GM18499 (cell line): ENCODE data around the gene ADORA2B.
"Not testable (repeated sequence)": the region's sequence is repeated elsewhere in the genome, so short reads cannot be mapped to it uniquely, and the experiment has no call there.

Experiments
- ATAC-seq: cut with Tn5 transposase; IDR thresholded peaks from one replicate; pipeline ENCODE4 v1.9.1; 2021; ENCODE audit warnings: moderate number of reproducible peaks; ENCODE audit not compliant: insufficient read depth, unreplicated experiment

ADORA2B gene

GRCh38 chr17:15920758-15921239 lies 24.1 kb upstream of the ADORA2B start:
- ATAC-seq, result no peak

DNA sequence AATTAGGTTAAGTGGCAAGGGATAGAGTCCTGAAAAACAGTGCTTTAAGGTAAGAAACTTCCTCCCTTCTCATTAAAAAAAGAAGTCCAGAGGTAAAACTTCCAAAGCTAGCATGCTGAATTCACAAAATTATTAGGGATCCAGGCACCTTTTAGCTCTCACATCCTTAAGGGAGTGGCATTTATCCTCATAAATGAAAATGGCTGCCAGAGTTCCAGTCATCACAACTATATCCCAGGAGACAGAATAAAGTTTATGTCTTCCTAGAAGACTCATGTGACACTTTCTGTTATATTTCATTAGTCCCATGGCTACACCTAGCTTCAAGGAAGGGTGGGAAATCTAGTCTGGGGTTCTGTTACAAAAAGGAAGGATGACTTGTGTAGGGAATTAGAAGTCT lies 23.3 kb upstream of the ADORA2B start:
- no peak for ATAC-seq

GRCh38 chr17:15922586-15922985 lies 22.3 kb upstream of the ADORA2B start:
- ATAC-seq, result no peak

DNA sequence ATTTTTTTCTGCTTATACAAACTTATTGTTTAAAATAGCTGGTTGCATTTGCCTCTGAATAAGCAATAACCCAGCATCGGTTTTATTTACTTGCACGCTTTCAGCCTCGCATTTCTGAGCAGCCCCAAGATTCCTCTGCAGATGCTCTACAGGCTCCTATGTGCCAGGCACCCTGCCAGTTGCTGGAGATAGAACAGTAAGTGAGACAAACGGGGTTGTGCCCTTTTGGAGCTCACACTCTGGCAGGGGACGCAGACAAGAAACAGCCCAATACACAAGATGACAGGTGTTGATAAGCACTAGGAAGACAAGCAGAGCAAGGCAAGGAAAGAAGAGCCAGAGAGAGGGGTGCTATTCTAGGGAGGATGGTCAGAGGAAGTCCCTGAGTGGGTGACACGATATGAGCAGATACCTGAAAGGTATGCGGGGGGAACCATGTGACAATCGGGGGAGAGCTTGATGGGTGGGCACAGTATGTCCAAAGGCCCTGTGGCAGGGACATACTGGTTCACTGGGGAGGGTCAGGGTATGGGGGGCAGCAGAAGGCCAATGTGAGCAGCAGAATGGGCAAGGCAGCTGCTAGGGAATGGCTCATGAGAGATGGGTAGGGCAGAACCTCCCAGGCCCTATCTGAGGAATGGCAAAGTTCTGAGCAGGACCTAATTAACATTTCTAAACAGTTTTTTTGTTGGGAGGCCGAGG lies 18.7 kb upstream of the ADORA2B start:
- ATAC-seq, result no peak

GRCh38 chr17:15928286-15928785 lies 16.6 kb upstream of the ADORA2B start:
- no peak for ATAC-seq

- no peak for ATAC-seq
Measured at GRCh38 chr17:15929941-15930340, 15.0 kb upstream of the ADORA2B start.

DNA sequence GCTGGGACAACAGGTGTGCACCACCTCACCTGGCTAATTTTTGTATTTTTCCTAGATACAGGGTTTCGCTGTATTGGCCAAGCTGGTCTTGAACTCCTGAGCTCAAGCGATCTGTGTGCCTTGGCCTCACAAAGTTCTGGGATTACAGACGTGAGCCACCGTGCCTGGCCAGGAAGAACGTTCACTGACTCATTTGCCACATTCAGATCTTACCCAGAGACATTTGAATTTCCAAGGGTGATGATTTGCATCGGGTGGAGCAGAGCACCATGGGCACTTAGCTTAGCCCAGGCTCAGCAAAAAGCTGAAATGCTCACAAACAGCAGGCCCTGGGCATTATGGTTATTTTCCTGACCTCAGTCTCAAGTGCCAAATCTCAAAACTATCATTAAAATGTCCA lies 14.5 kb upstream of the ADORA2B start:
- ATAC-seq, result no peak

- no peak for ATAC-seq
Measured at GRCh38 chr17:15931394-15931793, 13.5 kb upstream of the ADORA2B start.

DNA sequence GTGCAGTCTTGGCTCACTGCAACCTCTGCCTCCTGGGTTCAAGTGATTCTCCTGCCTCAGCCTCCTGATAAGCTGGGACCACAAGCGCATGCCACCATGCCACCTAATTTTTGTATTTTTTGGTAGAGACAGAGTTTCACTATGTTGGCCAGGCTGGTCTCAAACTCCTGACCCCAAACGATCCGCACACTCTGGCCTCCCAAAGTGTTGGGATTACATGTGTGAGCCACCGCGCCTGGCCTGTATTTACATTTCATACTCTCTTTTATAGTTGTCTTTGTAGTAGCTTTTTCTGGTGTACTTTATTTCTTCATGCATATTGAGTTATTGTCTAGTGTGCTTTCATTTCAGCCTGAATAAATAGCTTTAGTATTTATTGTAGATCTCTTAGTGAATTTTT lies 10.1 kb upstream of the ADORA2B start:
- no peak for ATAC-seq

DNA sequence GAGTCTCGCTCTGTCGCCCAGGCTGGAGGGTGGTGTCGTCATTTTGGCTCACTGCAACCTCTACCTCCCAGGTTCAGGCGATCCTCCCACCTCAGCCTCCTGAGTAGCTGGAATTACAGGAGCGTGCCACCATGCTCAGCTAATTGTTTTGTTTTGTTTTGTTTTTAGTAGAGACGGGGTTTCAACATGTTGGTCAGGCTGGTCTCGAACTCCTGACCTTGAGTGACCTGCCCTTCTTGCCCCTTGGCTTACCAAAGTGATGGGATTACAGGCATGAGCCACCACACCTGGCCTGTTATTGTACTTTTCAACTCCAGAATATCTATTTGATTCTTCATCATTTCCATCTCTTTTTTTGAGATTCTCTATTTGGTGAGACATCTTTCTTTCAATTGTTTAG lies 9.0 kb upstream of the ADORA2B start:
- ATAC-seq, result no peak

GRCh38 chr17:15936481-15936880 lies 8.4 kb upstream of the ADORA2B start:
- ATAC-seq, result not testable (repeated sequence)

GRCh38 chr17:15941781-15942180 lies 3.1 kb upstream of the ADORA2B start:
- ATAC-seq, result no peak

DNA sequence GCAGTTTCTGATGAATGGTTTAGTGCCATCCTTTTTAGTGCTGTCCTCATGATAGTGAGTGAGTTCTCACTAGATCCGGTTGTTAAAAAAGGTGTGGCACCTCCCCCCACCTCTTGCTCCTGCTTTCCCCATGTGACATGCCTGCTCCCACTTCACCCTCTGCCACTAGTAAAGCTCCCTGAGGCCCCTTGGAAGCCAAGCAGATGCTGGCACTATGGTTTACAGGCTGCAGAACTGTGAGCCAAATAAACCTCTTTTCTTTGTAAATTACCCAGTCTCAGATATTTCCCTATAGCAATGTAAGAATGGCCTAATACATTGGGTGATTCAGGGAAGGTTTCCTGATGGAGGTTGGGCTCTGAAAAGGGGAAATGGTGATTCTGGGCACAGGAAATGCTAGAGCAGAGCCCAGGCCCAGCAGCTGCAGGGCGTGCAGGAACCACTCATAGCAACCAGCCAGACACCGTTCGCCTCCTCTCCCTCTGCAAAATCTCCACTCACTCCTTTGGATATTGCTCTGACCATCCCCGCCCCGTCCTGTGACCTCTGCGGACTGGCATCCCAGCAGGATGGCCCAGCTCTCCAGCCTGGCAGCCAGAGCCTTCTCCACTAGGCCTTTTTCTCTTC lies 2.6 kb upstream of the ADORA2B start:
- ATAC-seq, result no peak

GRCh38 chr17:15943971-15944758 lies 765 bp upstream of the ADORA2B start:
- no peak for ATAC-seq

GRCh38 chr17:15945527-15946191 lies 729 bp downstream of the ADORA2B start:
- no peak for ATAC-seq

GRCh38 chr17:15946611-15947120 lies 1.7 kb downstream of the ADORA2B start:
- ATAC-seq, result no peak

GRCh38 chr17:15947271-15947670 lies 2.3 kb downstream of the ADORA2B start:
- no peak for ATAC-seq

DNA sequence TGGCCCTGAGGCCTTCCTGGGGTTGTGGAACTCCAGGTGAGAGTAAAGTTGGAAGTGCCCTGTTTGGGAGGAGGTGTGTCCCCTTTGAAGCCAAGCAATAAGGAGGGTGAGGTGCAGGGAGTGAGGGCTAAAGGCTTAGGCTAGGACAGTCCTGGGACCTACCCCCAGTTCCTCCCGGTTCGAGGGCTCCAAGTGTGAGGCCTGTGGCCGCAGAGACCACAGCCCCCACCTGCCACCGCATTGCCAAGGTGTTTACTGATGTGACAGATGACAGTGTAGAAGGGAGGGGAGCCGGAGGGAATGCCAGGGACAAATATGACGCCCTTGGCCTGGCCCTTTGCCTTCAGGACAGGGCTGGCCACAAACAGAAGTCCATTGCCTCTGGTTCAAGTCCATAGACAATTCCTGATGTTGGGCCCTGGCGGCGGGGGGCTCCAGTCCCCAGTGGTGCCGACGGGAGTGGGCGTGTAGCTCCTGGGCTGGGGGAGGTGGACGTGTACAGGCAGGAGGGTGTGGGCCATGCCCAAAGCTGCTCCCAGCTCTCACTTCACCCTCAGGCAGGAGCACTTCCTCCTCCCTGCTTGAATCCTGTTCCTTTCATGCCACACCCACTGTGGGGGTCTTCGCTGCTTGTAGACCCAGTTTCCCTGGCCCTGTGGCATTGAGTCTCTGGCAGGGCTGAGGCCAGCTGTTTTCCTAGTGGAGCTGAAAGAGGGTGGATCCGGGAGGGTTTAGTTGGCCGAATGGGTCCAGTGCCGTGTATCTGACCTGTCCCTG lies 3.2 kb downstream of the ADORA2B start:
- no peak for ATAC-seq

- ATAC-seq, result no peak
Measured at GRCh38 chr17:15951368-15952047, 6.6 kb downstream of the ADORA2B start.
